Astrocyte (in vitro differentiated cells and primary cell): ENCODE results near the gene FABP7. TPM values are rescaled to one million over a fixed set of nuclear protein-coding genes. Genes with fewer than 3 reads are reported as not detected.

Experiments used
- DNase-seq: peaks from one replicate; pipeline ENCODE4 v3.0.0-alpha.2; 2010; ENCODE audit warnings: low read depth
- FAIRE-seq: peaks from 2 replicates; lab custom pipeline; 2011; peaks lifted over from hg19 to GRCh38; lab: Jason Lieb, UNC
- H2AFZ ChIP-seq: 2 replicates; pipeline ENCODE4 v1.6.0; 2012; ENCODE audit warnings: low read depth, low read length, inconsistent platforms
- H3K27ac ChIP-seq: 2 replicates; pipeline ENCODE4 v1.5.1; 2011; ENCODE audit warnings: low read depth, low read length, inconsistent platforms
- H3K27me3 ChIP-seq: 2 replicates; pipeline ENCODE4 v1.6.0; 2011; ENCODE audit warnings: low read length, inconsistent platforms; ENCODE audit not compliant: insufficient read depth
- H3K36me3 ChIP-seq: 2 replicates; pipeline ENCODE4 v1.5.1; 2011; ENCODE audit warnings: low read length, inconsistent platforms; ENCODE audit not compliant: insufficient read depth
- H3K4me1 ChIP-seq: 2 replicates; pipeline ENCODE4 v1.5.1; 2011; ENCODE audit warnings: low read length, inconsistent platforms; ENCODE audit not compliant: insufficient read depth
- H3K4me2 ChIP-seq: 2 replicates; pipeline ENCODE4 v1.6.0; 2012; ENCODE audit warnings: low read length, inconsistent platforms
- H3K4me3 ChIP-seq: 2 replicates; pipeline ENCODE4 v1.5.1; 2011; ENCODE audit warnings: low read depth, mild to moderate bottlenecking, low read length, inconsistent platforms; ENCODE audit not compliant: insufficient read depth
- H3K79me2 ChIP-seq: 2 replicates; pipeline ENCODE4 v1.6.0; 2012; ENCODE audit warnings: mild to moderate bottlenecking, low read length, inconsistent platforms; ENCODE audit not compliant: insufficient read depth
- H3K9ac ChIP-seq: 2 replicates; pipeline ENCODE4 v1.6.0; 2012; ENCODE audit warnings: mild to moderate bottlenecking, low read length, inconsistent platforms
- H3K9me3 ChIP-seq: 2 replicates; pipeline ENCODE4 v1.5.1; 2012; ENCODE audit warnings: low read depth, mild to moderate bottlenecking, low read length, inconsistent platforms; ENCODE audit not compliant: insufficient read depth
- H4K20me1 ChIP-seq: 2 replicates; pipeline ENCODE4 v1.6.0; 2012; ENCODE audit warnings: low read length, inconsistent platforms; ENCODE audit not compliant: insufficient read depth
- H3K27ac Mint-ChIP-seq: one replicate; pipeline ENCODE4 v1.8.0; 2021; ENCODE audit warnings: mild to moderate bottlenecking, mixed read lengths; ENCODE audit not compliant: unreplicated experiment
- H3K27me3 Mint-ChIP-seq: one replicate; pipeline ENCODE4 v1.8.0; 2021; ENCODE audit warnings: low read depth, mixed read lengths; ENCODE audit not compliant: unreplicated experiment
- H3K36me3 Mint-ChIP-seq: one replicate; pipeline ENCODE4 v1.8.0; 2021; ENCODE audit warnings: low read depth, mixed read lengths; ENCODE audit not compliant: unreplicated experiment
- H3K4me1 Mint-ChIP-seq: one replicate; pipeline ENCODE4 v1.8.0; 2021; ENCODE audit warnings: low read depth, mixed read lengths; ENCODE audit not compliant: unreplicated experiment
- H3K4me3 Mint-ChIP-seq: one replicate; pipeline ENCODE4 v1.8.0; 2021; ENCODE audit warnings: mild to moderate bottlenecking, moderate library complexity, mixed read lengths; ENCODE audit not compliant: unreplicated experiment
- H3K9me3 Mint-ChIP-seq: one replicate; pipeline ENCODE4 v1.8.0; 2021; ENCODE audit warnings: mild to moderate bottlenecking, mixed read lengths; ENCODE audit not compliant: unreplicated experiment
- EZH2 ChIP-seq: IDR thresholded peaks from 2 replicates; pipeline ENCODE4 v1.6.1; 2012; ENCODE audit warnings: mild to moderate bottlenecking, low read length, inconsistent platforms; ENCODE audit not compliant: insufficient read depth
- total RNA-seq: library from RNA; stranded (reverse); gene quantifications from 2 replicates; pipeline ENCODE4 v1.2.1, GENCODE V29; 2021
- TF ChIP-seq, protein P1 (sequence below): IDR thresholded peaks from 2 replicates; pipeline ENCODE4 v1.5.1; 2011; ENCODE audit warnings: low read depth, mild to moderate bottlenecking, inconsistent platforms, low read length, moderate library complexity; ENCODE audit not compliant: insufficient read depth

Gene FABP7
- total RNA-seq, 1 donor from 2014 or later: 1.1 TPM

DNA sequence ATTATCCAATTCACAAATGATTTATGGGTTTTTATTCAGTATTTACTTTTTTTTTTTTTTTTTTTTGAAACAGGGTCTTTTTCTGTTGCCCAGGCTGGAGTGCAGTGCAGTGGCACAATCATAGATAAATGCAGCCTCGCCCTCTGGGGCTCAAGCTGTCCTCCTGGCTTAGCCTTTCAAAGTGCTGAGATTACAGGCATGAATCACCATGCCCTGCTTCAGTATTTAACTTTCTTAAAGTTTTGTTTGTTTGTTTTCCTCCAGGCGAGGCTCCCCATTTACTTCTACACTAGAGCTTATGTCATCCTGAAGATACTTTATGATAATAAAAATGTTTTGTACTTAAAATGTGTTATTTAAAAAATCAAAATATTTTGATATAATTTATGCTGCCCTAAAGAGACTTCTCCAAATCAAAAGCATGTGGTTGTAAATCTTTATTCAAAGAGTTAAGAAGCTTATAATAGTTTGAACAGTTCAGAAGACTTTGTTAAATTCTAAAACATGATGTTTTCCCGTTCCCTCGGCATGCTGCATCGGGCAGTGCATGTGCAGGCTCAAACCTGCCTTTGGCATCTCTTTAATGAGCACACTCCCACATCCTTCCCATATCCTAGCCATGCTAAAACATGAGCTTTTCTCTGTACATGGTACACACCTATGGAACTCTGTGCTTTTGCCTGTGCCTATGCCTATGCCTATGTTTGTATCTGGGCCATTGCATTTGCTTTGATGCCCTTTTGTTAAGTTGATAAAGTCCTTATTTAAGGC is 20.6 kb downstream of the FABP7 start:
- H3K9ac ChIP-seq: no peak overlapping the region
- no peak for TF ChIP-seq EZH2
- no peak for FAIRE-seq

DNA sequence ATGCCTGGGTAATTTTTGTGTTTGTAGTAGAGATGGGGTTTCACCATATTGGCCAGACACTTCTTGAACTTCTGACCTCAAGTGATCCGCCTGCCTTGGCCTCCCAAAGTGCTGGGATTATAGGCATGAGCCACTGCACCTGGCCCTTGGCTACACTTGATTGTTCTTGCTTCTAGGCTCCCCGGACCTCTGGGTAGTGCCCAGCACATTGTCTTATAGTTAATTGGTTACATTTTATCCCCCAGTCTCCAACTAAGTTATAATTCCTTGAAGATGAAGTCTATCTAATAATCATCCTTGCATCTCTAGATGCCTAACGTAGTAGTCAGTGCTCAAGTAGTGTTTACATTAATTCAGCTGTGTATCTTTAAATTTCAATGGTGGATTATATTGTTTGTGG is 21.4 kb downstream of the FABP7 start:
- Histone ChIP-seq H3K9me3 (no peaks in the 10 kb centered on the region), H3K36me3 (no peaks in the 10 kb centered on the region), H3K4me1 (peaks cover 26% of the 10 kb centered on the region), H3K27me3 (no peaks in the 10 kb centered on the region), H3K4me2 (no peak overlapping the region), H3K4me3 (no peak overlapping the region), H2AFZ (no peak overlapping the region), H4K20me1 (no peaks in the 10 kb centered on the region), H3K79me2 (no peaks in the 10 kb centered on the region), H3K27ac (no peak overlapping the region), H3K9ac (no peak overlapping the region)
- no peak overlapping the region for H3K4me3 Mint-ChIP-seq
- FAIRE-seq (no peak), DNase-seq (no peak)
- TF ChIP-seq, protein P1, sequence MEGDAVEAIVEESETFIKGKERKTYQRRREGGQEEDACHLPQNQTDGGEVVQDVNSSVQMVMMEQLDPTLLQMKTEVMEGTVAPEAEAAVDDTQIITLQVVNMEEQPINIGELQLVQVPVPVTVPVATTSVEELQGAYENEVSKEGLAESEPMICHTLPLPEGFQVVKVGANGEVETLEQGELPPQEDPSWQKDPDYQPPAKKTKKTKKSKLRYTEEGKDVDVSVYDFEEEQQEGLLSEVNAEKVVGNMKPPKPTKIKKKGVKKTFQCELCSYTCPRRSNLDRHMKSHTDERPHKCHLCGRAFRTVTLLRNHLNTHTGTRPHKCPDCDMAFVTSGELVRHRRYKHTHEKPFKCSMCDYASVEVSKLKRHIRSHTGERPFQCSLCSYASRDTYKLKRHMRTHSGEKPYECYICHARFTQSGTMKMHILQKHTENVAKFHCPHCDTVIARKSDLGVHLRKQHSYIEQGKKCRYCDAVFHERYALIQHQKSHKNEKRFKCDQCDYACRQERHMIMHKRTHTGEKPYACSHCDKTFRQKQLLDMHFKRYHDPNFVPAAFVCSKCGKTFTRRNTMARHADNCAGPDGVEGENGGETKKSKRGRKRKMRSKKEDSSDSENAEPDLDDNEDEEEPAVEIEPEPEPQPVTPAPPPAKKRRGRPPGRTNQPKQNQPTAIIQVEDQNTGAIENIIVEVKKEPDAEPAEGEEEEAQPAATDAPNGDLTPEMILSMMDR: no peak
- TF ChIP-seq EZH2: no peak
- H3K4me1 Mint-ChIP-seq: peaks cover 15% of the 10 kb centered on the region
- H3K9me3 Mint-ChIP-seq: no peaks in the 10 kb centered on the region
- no peak overlapping the region for H3K27ac Mint-ChIP-seq
- peaks cover 2% of the 10 kb centered on the region for H3K36me3 Mint-ChIP-seq
- no peaks in the 10 kb centered on the region for H3K27me3 Mint-ChIP-seq

More for the DNA sequence above, 20.6 kb downstream of the FABP7 start:
- H2AFZ ChIP-seq: no peak overlapping the region
- Mint-ChIP-seq H3K27ac (no peak overlapping the region), H3K36me3 (peaks cover 2% of the 10 kb centered on the region), H3K9me3 (no peaks in the 10 kb centered on the region), H3K4me1 (peaks cover 15% of the 10 kb centered on the region), H3K27me3 (no peaks in the 10 kb centered on the region), H3K4me3 (no peak overlapping the region)
- H3K36me3 ChIP-seq: no peaks in the 10 kb centered on the region
- H3K27me3 ChIP-seq: no peaks in the 10 kb centered on the region
- no peaks in the 10 kb centered on the region for H3K79me2 ChIP-seq
- no peak overlapping the region for H3K4me3 ChIP-seq
- H3K27ac ChIP-seq: no peak overlapping the region
- H3K4me2 ChIP-seq: no peak overlapping the region
- H3K9me3 ChIP-seq: no peaks in the 10 kb centered on the region
- no peaks in the 10 kb centered on the region for H4K20me1 ChIP-seq
- DNase-seq: no peak
- peaks cover 26% of the 10 kb centered on the region for H3K4me1 ChIP-seq

DNA sequence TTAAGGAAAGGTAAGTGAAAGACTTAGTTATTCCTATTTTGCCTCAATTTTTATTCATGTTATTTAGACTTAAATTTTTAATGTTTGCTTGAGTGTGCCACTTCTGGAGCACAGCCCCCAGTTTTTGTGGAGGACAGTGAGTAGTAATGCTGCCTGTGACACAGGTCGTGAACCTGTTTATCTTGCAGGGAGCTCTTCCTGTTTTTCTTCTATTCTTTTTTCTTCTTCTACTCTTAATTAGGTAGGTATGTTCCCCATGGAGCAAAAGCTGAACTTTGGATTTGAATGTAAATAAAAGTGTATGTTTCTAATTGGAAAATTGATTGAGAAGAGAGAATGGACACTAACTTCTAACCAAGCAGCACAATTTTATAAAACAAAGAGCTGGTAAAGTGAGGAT is 21.9 kb downstream of the FABP7 start:
- Histone ChIP-seq H3K9me3 (no peaks in the 10 kb centered on the region), H3K9ac (no peak overlapping the region), H3K79me2 (no peaks in the 10 kb centered on the region), H2AFZ (no peak overlapping the region), H3K4me2 (no peak overlapping the region), H4K20me1 (no peaks in the 10 kb centered on the region), H3K4me3 (no peak overlapping the region), H3K36me3 (peaks cover 2% of the 10 kb centered on the region), H3K27me3 (no peaks in the 10 kb centered on the region), H3K27ac (no peak overlapping the region), H3K4me1 (peaks cover 26% of the 10 kb centered on the region)
- FAIRE-seq: no peak
- H3K4me3 Mint-ChIP-seq: no peak overlapping the region
- no peak for DNase-seq
- no peaks in the 10 kb centered on the region for H3K27me3 Mint-ChIP-seq
- H3K9me3 Mint-ChIP-seq: no peaks in the 10 kb centered on the region
- H3K4me1 Mint-ChIP-seq: peaks cover 15% of the 10 kb centered on the region
- no peak overlapping the region for H3K27ac Mint-ChIP-seq
- H3K36me3 Mint-ChIP-seq: peaks cover 2% of the 10 kb centered on the region
- TF ChIP-seq, protein P1: no peak
- no peak for TF ChIP-seq EZH2
